Natural killer cell (primary cell): ENCODE measurements around the gene CORO2B. TPM values are rescaled to one million over a fixed set of nuclear protein-coding genes. Genes with fewer than 3 reads are reported as not detected.

Experiments used
- ATAC-seq, 3 donors: fragments of 150-1000 bp in 2 of 3; fragments of 200-7000 bp in 1 of 3; cut with Tn5 transposase; 1 replicate in 1 of 3; 2 replicates in 2 of 3; pipeline ENCODE4 v1.10.0; 2021; ENCODE audit warnings: mild to moderate bottlenecking in 2 of 3, moderate library complexity in 2 of 3
- DNase-seq, 2 donors: peaks; one replicate each; pipeline versions ENCODE4 v3.0.0 to v3.0.0-alpha.2; 2013 to 2021; ENCODE audit warnings: mixed read lengths in 1 of 2
- H3K27ac ChIP-seq: one replicate; pipeline ENCODE4 v1.5.1; 2013; ENCODE audit warnings: mild to moderate bottlenecking, low read length
- H3K27me3 ChIP-seq: one replicate; pipeline ENCODE4 v1.6.1; 2013; ENCODE audit warnings: low read length; ENCODE audit not compliant: control insufficient read depth, insufficient read depth
- H3K36me3 ChIP-seq: one replicate; pipeline ENCODE4 v1.6.1; 2013; ENCODE audit warnings: low read length; ENCODE audit not compliant: control insufficient read depth, insufficient read depth
- H3K4me1 ChIP-seq: one replicate; pipeline ENCODE4 v1.6.1; 2013; ENCODE audit warnings: low read length; ENCODE audit not compliant: control insufficient read depth, insufficient read depth
- H3K4me3 ChIP-seq: one replicate; pipeline ENCODE4 v1.5.1; 2013; ENCODE audit warnings: low read length
- H3K9me3 ChIP-seq: one replicate; pipeline ENCODE4 v1.6.1; 2013; ENCODE audit warnings: low read length; ENCODE audit not compliant: control insufficient read depth, insufficient read depth
- H3K27ac Mint-ChIP-seq, 2 donors: one replicate each; pipeline ENCODE4 v1.8.0; 2022; ENCODE audit warnings: mild to moderate bottlenecking in 2 of 2, mixed read lengths in 2 of 2, moderate library complexity in 1 of 2
- H3K27me3 Mint-ChIP-seq, 2 donors: one replicate each; pipeline ENCODE4 v1.8.0; 2022; ENCODE audit warnings: low read depth in 2 of 2, mixed read lengths in 2 of 2
- H3K36me3 Mint-ChIP-seq: one replicate; pipeline ENCODE4 v1.8.0; 2022; ENCODE audit warnings: mixed read lengths
- H3K4me1 Mint-ChIP-seq, 2 donors: one replicate each; pipeline ENCODE4 v1.8.0; 2022; ENCODE audit warnings: mixed read lengths in 2 of 2
- H3K4me3 Mint-ChIP-seq: one replicate; pipeline ENCODE4 v1.8.0; 2022; ENCODE audit warnings: mild to moderate bottlenecking, moderate library complexity, mixed read lengths
- H3K9me3 Mint-ChIP-seq, 2 donors: one replicate each; pipeline ENCODE4 v1.8.0; 2022; ENCODE audit warnings: mixed read lengths in 2 of 2
- WGBS: methylation state at CpG from one replicate; pipeline ENCODE4 v1.1.7; 2013; ENCODE audit warnings: missing lambda C conversion rate; ENCODE audit not compliant: insufficient coverage; 5-methylcytosine and 5-hydroxymethylcytosine counted together
- intact Hi-C: fragments of 100-400 bp; cut with micrococcal nuclease; formaldehyde crosslinking; loops from one replicate; pipeline ENCODE4 v1.14.2; 2022
- total RNA-seq, 4 donors: library from RNA; stranded (reverse); fragments of 120-200 nt in 1 of 4; gene quantifications; one replicate each; pipeline versions ENCODE4 v1.2.3 to v1.2.4, GENCODE V29; 2013 to 2022
- TF ChIP-seq, protein P1 (sequence below): fragments of 200-600 bp; IDR thresholded peaks from one replicate; pipeline ENCODE4 v1.8.0; 2022; ENCODE audit warnings: antibody characterized with exemption

CORO2B gene
- total RNA-seq, 3 donors from 2014 or later (not counting 1 experiment from before 2014, with no cell fraction given) = 0.13 TPM; not detected in 2

DNA sequence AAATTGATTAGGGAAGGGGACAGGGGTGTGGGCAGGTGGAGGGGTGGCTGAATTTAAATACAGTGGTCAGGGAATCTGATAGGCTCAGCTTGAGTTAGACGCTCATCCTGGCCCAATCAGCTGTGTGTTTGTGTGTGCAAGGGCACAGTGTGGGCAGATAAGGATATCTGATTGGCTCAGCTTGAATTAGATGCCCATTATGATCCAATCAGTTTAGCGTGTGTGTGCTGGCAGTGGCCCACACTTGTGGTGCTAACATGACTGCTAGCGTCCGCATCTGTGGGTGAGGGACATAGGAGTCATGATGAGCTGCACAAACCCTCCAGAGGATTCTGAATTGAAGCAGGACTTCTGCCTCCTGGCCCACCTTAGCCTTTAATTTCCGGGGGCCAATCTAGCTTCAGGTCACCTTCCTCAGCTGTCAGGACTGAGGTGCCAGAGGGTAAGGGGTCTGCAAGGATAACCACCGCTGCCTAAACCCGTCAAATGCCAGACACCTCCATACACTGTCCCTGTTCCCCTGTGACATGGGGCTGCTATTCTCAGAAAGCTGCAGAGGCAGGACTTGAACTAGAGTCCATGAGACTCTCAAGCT lies 97.3 kb downstream of the CORO2B start:
- no peaks in the 10 kb centered on the region for H3K9me3 Mint-ChIP-seq
- no peaks in the 10 kb centered on the region for H3K36me3 ChIP-seq
- intact Hi-C loops = no loop called here
- H3K27me3 Mint-ChIP-seq = peaks cover 7 to 15% of the 10 kb centered on the region in 2 donors
- peaks cover 0 to 6% of the 10 kb centered on the region in 2 donors for H3K4me1 Mint-ChIP-seq
- no peaks in the 10 kb centered on the region for H3K36me3 Mint-ChIP-seq
- H3K4me3 ChIP-seq = no peak overlapping the region
- peaks cover 9% of the 10 kb centered on the region for H3K4me1 ChIP-seq
- WGBS = 92% methylated on average over 7 of the region's 7 CpGs
- TF ChIP-seq, protein P1, sequence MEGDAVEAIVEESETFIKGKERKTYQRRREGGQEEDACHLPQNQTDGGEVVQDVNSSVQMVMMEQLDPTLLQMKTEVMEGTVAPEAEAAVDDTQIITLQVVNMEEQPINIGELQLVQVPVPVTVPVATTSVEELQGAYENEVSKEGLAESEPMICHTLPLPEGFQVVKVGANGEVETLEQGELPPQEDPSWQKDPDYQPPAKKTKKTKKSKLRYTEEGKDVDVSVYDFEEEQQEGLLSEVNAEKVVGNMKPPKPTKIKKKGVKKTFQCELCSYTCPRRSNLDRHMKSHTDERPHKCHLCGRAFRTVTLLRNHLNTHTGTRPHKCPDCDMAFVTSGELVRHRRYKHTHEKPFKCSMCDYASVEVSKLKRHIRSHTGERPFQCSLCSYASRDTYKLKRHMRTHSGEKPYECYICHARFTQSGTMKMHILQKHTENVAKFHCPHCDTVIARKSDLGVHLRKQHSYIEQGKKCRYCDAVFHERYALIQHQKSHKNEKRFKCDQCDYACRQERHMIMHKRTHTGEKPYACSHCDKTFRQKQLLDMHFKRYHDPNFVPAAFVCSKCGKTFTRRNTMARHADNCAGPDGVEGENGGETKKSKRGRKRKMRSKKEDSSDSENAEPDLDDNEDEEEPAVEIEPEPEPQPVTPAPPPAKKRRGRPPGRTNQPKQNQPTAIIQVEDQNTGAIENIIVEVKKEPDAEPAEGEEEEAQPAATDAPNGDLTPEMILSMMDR = no peak
- no peaks in the 10 kb centered on the region for H3K27me3 ChIP-seq
- H3K27ac ChIP-seq = no peak overlapping the region
- no peaks in the 10 kb centered on the region for H3K9me3 ChIP-seq
- H3K27ac Mint-ChIP-seq = no peak overlapping the region
- DNase-seq = no peak
- ATAC-seq = no peak
- no peak overlapping the region for H3K4me3 Mint-ChIP-seq

DNA sequence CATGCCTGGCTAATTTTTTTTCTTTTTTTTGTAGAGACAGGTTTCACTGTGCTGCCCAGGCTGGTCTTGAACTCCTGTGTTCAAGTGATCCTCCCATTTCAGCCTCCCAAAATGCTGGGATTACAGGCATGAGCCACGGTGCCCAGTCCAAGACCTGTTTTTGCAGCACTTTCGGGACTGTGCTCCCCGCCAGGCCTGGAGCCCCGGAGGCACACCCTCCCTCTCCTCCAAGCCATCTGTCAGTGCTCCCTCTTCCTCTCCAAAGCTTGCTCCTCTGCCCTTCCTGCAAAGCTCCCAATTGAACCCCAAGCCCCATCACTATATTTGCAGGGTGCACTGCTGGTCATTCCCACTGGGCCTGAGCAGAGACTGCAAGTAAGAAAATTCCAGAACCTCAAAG lies 98.1 kb downstream of the CORO2B start:
- TF ChIP-seq, protein P1 = no peak
- no peaks in the 10 kb centered on the region for H3K27me3 ChIP-seq
- no peaks in the 10 kb centered on the region for H3K9me3 ChIP-seq
- ATAC-seq (no peak), DNase-seq (no peak)
- no peaks in the 10 kb centered on the region for H3K36me3 Mint-ChIP-seq
- WGBS = 88% methylated on average over 4 of the region's 4 CpGs
- H3K4me3 ChIP-seq = no peak overlapping the region
- no peaks in the 10 kb centered on the region for H3K9me3 Mint-ChIP-seq
- intact Hi-C loops = no loop called here
- peaks cover 9% of the 10 kb centered on the region for H3K4me1 ChIP-seq
- no peak overlapping the region for H3K27ac Mint-ChIP-seq
- no peaks in the 10 kb centered on the region for H3K36me3 ChIP-seq
- no peak overlapping the region for H3K4me3 Mint-ChIP-seq
- H3K27me3 Mint-ChIP-seq = peaks cover 3 to 8% of the 10 kb centered on the region in 2 donors
- peaks cover 0 to 6% of the 10 kb centered on the region in 2 donors for H3K4me1 Mint-ChIP-seq
- no peak overlapping the region for H3K27ac ChIP-seq

- Histone ChIP-seq H3K27me3 (no peaks in the 10 kb centered on the region), H3K27ac (no peak overlapping the region), H3K36me3 (no peaks in the 10 kb centered on the region), H3K4me3 (no peak overlapping the region), H3K9me3 (no peaks in the 10 kb centered on the region), H3K4me1 (peaks cover 9% of the 10 kb centered on the region)
- 86% methylated on average over 3 of the region's 3 CpGs for WGBS
- Mint-ChIP-seq H3K9me3 (no peaks in the 10 kb centered on the region), H3K36me3 (no peaks in the 10 kb centered on the region), H3K27me3 (peaks cover 1 to 3% of the 10 kb centered on the region in 2 donors), H3K4me1 (peaks cover 0 to 6% of the 10 kb centered on the region in 2 donors), H3K27ac (no peak overlapping the region), H3K4me3 (no peak overlapping the region)
- intact Hi-C loops = no loop called here
- no peak for DNase-seq
- TF ChIP-seq, protein P1 = no peak
- ATAC-seq = no peak
These were observed 99.2 kb downstream of the CORO2B start for GRCh38 chr15:68677996-68678395.

GRCh38 chr15:68678746-68679145 lies 100.0 kb downstream of the CORO2B start:
- peaks cover 8% of the 10 kb centered on the region for H3K4me1 ChIP-seq
- no peak overlapping the region for H3K27ac Mint-ChIP-seq
- no peak overlapping the region for H3K27ac ChIP-seq
- no peaks in the 10 kb centered on the region for H3K27me3 ChIP-seq
- peaks cover 0 to 4% of the 10 kb centered on the region in 2 donors for H3K4me1 Mint-ChIP-seq
- TF ChIP-seq, protein P1 = no peak
- peaks cover 0 to 2% of the 10 kb centered on the region in 2 donors for H3K27me3 Mint-ChIP-seq
- intact Hi-C loops = no loop called here
- no peak overlapping the region for H3K4me3 ChIP-seq
- no peaks in the 10 kb centered on the region for H3K9me3 Mint-ChIP-seq
- H3K36me3 Mint-ChIP-seq = no peaks in the 10 kb centered on the region
- H3K9me3 ChIP-seq = no peaks in the 10 kb centered on the region
- no peak for DNase-seq
- ATAC-seq = no peak
- 83% methylated on average over 5 of the region's 5 CpGs for WGBS
- H3K4me3 Mint-ChIP-seq = no peak overlapping the region
- H3K36me3 ChIP-seq = no peaks in the 10 kb centered on the region
